MM.1S (cell line): ENCODE results near the gene CHCHD6.

Source experiments
- EZH2 ChIP-seq: fragments of 300-600 bp; sonication (generic); optimal IDR thresholded peaks from 2 replicates; pipeline ENCODE3; 2017; ENCODE audit warnings: low read depth, mild to moderate bottlenecking, antibody characterized with exemption, low read length, mixed read lengths
- EZH2phosphoT487 ChIP-seq: fragments of 300-600 bp; sonication (generic); IDR thresholded peaks from 2 replicates; pipeline ENCODE4 v1.6.1; 2018; ENCODE audit warnings: antibody characterized with exemption, low read length
- TF ChIP-seq, protein P1 (sequence below): fragments of 300-600 bp; sonication (generic); IDR thresholded peaks from 2 replicates; pipeline ENCODE4 v1.5.1; 2016; ENCODE audit warnings: antibody characterized with exemption, low read length, mixed read lengths

DNA sequence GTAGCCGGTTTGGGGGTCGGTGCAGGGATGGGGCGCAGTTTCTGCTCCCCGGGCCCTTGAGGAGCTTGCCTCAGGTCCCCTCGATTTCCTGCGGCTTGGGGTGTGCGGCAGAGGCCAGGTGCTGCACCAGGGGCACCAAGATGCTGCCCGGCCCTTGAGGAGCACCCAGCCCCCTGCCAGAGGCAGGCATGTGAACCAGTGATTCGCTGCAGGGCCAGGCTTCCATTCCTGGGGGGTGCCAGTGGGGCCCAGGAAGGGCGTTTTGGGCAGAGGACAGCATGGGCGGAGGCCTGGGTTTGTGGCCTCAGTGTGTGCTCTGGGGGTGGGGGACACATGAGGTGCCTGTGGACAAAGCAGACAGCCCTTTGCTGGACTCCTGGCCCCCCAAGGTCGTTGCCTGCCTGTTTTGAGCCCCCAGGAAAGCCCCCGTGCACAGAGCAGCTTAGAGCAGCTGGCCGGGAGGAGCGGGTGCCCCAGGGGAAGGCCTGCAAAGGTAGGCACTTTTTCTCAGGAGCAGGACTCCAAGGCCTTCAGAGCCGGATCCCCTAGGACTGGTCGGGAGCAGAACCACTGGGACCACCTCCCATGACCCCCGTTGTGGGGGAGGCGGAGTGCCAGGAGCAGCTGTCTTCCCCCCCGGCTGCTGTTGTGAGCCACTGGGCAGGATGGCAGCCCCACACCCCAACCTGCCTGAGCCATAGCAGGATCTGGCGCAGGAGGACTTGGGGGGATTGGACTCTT lies 280.5 kb downstream of the CHCHD6 start:
- TF ChIP-seq, protein P1, sequence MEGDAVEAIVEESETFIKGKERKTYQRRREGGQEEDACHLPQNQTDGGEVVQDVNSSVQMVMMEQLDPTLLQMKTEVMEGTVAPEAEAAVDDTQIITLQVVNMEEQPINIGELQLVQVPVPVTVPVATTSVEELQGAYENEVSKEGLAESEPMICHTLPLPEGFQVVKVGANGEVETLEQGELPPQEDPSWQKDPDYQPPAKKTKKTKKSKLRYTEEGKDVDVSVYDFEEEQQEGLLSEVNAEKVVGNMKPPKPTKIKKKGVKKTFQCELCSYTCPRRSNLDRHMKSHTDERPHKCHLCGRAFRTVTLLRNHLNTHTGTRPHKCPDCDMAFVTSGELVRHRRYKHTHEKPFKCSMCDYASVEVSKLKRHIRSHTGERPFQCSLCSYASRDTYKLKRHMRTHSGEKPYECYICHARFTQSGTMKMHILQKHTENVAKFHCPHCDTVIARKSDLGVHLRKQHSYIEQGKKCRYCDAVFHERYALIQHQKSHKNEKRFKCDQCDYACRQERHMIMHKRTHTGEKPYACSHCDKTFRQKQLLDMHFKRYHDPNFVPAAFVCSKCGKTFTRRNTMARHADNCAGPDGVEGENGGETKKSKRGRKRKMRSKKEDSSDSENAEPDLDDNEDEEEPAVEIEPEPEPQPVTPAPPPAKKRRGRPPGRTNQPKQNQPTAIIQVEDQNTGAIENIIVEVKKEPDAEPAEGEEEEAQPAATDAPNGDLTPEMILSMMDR = no peak
- TF ChIP-seq EZH2 = no peak
- no peak for TF ChIP-seq EZH2phosphoT487
